SHP77 (cell line): ENCODE data around the gene AIFM2.
"Not testable (repeated sequence)": the region's sequence is repeated elsewhere in the genome, so short reads cannot be mapped to it uniquely, and the experiment has no call there.

Source experiments
- DNase-seq, 2 experiments: peaks; one replicate each; lab custom pipeline; 2025; lab: John Stamatoyannopoulos, UW

Gene AIFM2

DNA sequence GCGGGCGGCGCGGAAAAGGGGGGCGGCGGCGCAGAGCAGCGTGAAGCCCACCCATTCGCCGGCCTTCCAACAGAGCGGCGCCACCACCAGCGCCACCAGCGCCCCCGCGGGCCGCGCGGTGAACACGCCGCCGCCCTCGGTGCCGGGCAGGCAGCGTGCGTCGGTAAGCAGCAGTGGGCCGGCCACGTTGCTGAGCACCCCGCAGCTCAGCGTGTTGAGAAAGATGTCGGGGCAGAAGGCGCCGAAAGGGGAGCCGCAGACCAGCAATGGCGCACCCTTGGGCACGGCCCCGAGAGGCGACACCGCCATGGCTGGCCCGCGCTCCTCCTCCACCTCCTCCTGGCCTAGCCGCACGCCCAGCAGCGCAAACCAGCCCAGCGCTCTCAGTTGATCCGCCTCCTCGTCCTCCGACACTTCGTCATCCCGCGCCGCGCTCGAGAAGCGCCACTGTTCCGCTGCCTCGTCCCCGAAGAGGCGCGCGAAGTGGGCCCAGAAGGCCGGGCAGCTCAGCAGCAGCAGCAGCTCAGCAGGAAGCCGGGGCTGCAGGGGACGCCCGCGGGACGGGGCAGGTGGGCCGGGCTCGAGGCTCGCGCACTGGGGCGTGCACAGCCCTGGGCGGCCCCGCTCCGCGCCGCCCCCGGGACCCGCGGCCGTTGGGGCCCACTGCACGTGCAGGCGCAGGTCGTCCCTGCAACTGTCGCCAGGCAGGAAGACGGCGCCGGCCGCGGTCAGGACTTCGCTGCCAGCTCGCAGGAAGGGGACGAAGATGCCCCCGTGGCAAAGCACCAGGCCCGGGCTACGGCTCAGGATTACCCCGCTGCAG is 13.3 kb upstream of the AIFM2 start:
- DNase-seq, result peak in 1 of 2 experiments; percentile 20

DNA sequence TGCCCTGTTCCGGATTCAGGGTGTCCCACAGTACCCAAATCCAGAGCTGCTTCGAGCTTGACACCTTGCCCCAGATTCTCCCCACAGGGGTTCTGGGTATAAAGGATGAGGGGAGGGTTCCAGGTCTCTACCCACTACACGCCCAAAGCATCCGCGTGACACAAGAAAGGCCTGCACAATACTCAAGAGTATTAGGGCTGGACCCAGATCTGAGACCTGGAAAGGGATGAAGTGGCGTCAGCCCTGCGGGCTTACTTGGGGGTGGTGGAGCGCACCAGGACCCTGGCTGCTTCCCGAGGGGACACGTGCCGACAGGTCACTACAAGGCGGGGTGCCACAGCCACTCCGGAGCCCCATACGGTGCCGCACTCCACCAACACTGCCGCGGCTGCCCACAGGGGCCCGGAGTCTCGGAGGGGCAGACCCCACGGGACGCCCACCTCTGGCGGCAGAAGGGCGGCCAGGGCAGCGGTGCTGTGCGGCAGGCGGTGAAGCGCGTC is 12.6 kb upstream of the AIFM2 start:
- no peak for DNase-seq

DNA sequence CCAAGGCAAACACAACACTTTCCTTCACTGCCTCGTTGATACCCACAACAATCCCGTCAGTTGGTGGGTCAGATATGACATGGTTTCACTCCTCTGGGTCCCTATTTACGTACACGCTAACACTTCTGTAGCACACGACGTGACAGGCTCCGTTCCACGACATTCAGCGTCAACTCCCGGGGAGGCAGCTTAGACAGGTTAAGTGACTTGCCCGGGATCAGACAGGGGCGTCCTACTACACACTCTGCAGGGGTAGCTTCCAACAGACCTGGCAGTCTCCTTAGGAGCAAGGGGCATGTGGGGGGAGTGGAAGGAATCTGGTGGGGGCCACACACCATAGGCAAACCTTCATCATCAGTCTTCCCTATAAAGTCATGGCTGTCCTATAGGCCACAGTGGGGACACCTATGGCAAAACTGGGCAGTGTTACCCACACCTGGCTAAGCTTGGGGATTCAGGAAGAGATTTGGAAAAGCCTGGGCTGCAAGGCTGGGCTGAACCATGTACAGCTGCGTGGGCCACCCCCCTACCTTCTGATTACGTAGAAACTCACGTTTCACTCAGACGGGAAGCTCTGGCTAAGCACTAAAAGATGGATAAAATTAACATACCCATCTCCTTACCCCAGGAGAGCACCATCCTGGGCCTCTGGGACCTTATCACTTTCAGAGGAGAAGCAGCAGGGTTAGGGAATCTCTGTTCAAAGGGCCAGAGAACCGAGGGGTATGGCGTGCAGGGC is 11.9 kb upstream of the AIFM2 start:
- DNase-seq, result no peak

DNA sequence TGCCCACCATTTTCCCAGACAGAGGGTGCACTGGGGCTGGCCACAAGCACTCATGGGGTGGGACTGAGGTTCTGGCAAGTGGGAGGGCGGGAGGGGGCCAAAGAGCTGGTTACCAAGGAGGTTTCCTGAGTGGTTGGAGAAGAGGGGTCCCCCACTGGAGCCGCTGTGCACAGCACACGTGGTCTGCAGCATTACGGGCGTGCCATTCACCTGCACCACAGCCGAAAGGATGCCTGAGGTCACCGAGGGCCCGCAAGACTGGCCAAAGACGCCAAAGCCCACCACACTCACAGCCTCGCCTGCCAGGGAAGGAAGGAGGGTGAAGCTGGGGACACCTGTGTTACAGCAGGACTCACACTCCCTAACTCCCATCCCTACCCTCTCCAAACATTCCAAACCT is 9.9 kb upstream of the AIFM2 start:
- DNase-seq, result no peak

DNA sequence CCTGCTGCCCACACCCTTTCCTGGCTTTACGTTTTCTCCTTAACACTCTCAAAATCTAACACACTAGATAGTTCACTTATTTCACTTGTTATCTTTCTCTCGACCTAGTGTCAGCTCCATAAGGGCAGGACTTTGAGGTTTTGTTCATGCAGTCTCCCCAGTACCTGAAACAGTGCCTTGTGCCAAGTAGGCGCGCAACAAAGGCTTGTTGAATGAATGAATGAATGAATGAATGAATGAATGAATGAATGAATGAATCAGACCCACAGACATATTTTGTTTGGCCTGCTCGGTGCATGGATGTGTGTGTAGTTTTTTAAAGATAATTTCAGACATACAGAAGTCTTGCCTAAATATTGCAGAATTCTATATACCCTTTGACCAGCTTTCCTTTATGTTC is 7.7 kb upstream of the AIFM2 start:
- no peak for DNase-seq

- DNase-seq, result no peak
These were observed 7.3 kb upstream of the AIFM2 start for GRCh38 chr10:70139997-70140250.

GRCh38 chr10:70139151-70139996 is 6.7 kb upstream of the AIFM2 start:
- DNase-seq, result no peak

DNA sequence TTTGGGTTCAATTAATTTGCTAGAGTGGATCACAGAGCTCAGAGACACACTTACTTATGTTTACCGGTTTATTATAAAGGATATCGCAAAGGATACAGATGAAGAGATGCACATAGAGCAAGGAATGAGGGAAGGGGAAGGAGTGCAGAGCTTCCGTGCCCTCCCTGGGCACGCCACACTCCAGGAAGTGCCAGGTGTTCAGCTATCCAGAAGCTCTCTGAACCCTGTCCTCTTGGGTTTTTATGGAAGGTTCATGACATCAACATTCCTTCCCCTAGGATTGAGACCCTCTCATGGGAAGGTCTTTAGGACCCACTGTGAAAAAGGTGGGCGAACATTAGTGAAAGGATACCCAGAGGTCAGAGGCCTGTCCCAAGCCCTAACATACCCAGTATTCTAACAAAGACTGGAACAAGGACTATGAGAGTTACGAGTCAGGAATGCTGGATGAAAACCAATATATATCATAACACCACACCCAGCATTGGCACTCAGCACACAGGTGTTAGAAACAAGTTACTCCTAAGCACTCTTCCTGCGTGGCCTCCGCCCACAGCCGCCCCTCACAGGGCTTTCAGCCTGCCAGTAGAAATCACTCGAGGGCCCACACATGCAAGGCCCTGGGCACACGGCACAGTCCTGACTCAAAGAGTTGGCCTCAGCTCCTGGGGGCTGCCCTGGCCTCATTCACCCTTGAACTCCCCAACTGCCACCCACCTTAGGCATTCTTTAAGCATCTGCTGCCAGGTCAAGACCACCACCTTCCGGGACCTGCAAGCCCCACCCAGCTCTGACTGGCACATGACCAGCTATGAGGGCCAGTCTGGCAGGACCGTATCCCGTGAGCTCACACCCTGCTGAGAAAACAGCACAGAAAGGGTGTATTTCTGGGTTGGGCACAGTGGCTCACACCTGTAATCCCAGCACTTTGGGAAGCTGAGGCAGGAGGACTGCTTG is 5.6 kb upstream of the AIFM2 start:
- no peak for DNase-seq

DNA sequence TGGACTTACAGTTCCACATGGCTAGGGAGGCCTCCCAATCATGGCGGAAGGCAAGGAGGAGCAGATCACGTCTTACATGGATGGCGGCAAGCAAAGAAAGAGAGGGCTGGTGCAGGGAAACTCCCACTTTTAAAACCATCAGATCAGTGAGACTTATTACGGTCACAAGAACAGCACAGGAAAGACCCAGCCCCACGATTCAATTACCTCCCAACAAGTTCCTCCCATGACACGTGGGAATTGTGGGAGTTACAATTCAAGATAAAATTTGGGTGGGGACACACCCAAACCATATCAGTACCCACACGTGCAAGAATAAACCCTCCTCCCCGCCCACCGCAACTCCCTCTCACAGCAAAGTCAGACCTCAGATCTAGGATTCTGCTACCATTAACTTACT is 4.5 kb upstream of the AIFM2 start:
- no peak for DNase-seq

DNA sequence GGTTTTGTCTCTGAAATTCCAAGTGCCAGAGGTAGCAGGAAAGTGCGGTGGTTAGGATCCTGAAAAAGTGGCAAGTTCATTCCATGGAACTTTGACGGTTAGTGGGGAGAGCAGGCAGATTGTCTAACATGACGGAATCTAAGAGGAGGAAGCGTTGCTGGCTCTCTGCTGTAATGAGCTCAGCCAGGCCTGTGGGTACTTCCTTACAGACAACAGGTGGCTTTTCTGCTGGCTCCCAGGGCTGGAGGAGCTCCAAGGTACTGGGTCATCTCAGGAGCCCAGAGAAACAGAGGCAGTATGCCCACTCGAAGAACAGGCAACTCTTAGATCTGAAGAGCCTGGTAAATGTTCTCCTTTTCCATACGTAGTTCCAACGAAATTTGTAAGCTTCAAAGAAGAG is 3.1 kb upstream of the AIFM2 start:
- no peak for DNase-seq

GRCh38 chr10:70135046-70135445 is 2.4 kb upstream of the AIFM2 start:
- no peak for DNase-seq

GRCh38 chr10:70131560-70131937 is 1.1 kb downstream of the AIFM2 start:
- DNase-seq, result no peak

GRCh38 chr10:70130878-70131559 is 1.6 kb downstream of the AIFM2 start:
- no peak for DNase-seq

GRCh38 chr10:70126700-70127395 is 5.8 kb downstream of the AIFM2 start:
- DNase-seq, result no peak

- no peak for DNase-seq
These were observed 6.6 kb downstream of the AIFM2 start for GRCh38 chr10:70125918-70126552.

GRCh38 chr10:70124918-70125317 is 7.7 kb downstream of the AIFM2 start:
- no peak for DNase-seq

DNA sequence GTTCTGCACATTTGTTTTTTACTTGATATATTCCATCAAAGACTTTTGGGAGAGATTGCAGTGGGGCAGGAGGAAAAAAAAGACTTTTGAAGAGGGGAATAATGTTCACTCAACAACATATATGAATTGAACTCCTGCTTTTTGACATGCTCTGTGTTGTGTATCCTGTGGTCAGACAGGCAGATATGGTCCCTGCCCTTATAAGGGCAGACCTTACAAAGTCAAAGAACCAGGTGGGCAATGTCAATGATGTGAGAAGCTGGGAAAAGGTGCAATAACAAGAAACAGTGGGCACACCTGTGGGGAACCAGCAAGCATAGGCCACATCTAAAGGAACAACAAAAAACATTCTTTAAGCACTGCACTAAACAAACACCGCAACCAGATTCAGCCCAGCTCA is 8.2 kb downstream of the AIFM2 start:
- no peak for DNase-seq

- DNase-seq, result no peak
These were observed 8.8 kb downstream of the AIFM2 start for GRCh38 chr10:70123817-70124216.

GRCh38 chr10:70123166-70123565 is 9.5 kb downstream of the AIFM2 start:
- not testable (repeated sequence) for DNase-seq

DNA sequence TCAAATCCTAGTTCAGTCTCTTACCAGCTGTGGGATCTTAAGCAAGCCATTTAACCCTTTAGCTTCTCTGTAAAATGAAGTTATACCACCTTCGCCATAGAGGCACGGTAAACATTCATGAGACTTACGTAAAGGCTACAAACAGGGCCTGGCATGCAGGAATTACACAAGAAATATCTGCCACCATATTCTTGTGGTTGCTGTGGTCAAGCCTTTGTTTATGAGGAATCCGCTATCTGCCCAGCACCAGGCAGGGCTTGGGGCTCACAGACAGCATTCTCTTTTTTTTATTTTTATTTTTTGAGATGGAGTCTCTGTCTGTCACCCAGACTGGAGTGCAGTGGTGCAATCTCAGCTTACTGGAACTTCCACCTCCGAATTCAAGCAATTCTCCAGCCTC is 9.9 kb downstream of the AIFM2 start:
- no peak for DNase-seq
